HG03196 (cell line): ENCODE results near the gene P4HB.

ENCODE experiments used
- ATAC-seq: cut with Tn5 transposase; IDR thresholded peaks from one replicate; pipeline ENCODE4 v1.9.1; 2021; ENCODE audit not compliant: unreplicated experiment

Gene P4HB

GRCh38 chr17:81898029-81898866 is 37.9 kb upstream of the P4HB start:
- no peak for ATAC-seq

DNA sequence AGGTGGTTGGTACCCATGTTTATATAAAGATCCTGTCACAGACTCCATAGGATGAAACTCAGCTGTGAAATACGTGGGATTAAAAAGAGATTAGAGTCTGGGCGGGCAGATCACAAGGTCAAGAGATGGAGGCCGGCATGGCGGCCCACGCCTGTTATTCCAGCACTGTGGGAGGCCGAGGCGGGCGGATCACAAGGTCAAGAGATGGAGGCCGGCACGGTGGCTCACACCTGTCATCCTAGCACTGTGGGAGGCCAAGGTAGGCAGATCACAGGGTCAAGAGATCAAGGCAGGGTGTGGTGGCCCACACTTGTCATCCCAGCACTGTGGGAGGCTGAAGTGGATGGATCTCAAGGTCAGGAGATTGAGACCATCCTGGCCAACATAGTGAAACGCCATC is 35.1 kb upstream of the P4HB start:
- ATAC-seq: no peak

GRCh38 chr17:81891303-81891552 is 30.9 kb upstream of the P4HB start:
- no peak for ATAC-seq

- ATAC-seq: peak; percentile 16
Measured at GRCh38 chr17:81890447-81891302, 30.3 kb upstream of the P4HB start.

GRCh38 chr17:81889602-81890001 is 29.3 kb upstream of the P4HB start:
- ATAC-seq: no peak

GRCh38 chr17:81888988-81889595 is 28.8 kb upstream of the P4HB start:
- no peak for ATAC-seq

- ATAC-seq: no peak
Measured at GRCh38 chr17:81888105-81888987, 28.0 kb upstream of the P4HB start.

GRCh38 chr17:81885869-81886548 is 25.7 kb upstream of the P4HB start:
- ATAC-seq: no peak

GRCh38 chr17:81885454-81885853 is 25.1 kb upstream of the P4HB start:
- no peak for ATAC-seq

DNA sequence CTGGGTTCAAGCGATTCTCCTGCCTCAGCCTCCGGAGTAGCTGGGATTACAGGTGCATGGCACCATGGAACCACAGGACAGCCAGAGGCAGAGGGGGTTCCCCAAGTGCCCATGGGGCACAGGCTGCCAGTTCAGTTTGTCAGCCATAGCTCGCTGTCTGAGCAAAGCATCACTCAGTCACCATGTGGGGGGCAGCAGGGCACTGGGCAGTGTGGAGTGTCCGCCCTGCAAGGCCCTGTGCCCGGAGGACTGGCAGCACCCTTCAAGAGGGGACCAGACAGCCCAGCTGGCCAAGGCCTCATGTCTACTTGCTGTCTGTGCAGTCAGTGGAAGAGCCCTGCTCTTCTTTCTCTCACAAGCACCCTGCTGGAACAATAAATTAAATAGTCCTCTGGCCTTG is 24.6 kb upstream of the P4HB start:
- no peak for ATAC-seq

DNA sequence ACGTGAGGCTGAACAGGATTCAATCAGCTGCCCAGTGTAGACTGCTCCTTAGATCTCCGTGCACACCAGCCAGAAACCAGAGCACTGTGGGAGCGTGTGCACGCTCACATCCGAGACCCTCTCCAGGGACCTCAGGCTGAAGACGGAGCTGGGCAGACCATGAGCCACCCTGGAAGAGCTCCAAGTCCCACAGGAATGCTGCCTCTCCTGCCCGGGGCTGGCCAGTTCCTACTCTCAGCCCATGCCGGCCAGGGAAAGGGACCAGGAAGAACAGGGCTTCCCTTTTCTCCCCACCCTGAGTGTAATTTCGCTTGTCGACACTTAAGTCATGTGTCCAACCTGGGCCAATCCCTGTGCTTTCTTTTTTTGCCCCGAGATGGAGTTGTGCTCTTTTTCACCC is 24.2 kb upstream of the P4HB start:
- ATAC-seq: no peak

DNA sequence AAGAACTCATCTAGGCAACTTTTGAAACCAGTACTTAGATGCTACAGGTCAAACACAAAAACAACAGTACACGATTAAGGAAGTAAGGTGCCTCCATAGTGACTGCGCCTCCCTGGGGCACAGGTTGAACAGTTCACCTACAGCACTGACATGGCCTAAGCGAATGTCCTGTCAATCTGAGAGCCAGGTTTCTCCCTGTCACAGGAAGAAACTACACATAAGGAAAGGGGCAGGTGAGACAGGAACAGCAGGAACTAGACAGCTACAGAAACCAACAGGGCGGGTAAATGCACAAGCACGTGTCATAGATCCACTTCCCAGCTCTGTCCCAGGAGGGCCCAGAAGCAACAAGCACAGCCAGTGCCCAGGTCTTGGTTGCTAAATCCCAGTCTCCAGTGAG is 18.8 kb upstream of the P4HB start:
- ATAC-seq: no peak

- no peak for ATAC-seq
Measured at GRCh38 chr17:81878294-81878693, 18.0 kb upstream of the P4HB start.

DNA sequence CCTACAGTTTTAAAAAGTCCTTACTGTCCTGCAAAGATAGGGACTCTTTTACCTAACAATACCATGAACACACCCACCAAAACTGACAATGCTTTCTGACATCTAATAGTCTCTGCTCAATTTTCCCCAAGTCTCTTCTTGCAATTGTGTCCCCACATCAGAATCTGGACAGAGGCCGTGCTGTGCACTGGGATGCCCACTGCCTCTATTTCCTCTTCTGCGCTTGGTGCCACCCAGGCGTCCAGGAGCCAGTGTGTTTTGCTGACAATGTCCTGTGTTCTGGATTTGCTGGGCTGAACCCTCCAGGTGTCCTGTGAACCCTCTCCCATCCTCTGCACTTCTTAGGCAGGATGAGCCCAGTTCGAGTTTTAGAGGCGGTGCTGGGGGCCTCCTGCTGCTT is 17.2 kb upstream of the P4HB start:
- ATAC-seq: no peak

GRCh38 chr17:81871387-81872230 is 11.3 kb upstream of the P4HB start:
- peak; percentile 45 for ATAC-seq

DNA sequence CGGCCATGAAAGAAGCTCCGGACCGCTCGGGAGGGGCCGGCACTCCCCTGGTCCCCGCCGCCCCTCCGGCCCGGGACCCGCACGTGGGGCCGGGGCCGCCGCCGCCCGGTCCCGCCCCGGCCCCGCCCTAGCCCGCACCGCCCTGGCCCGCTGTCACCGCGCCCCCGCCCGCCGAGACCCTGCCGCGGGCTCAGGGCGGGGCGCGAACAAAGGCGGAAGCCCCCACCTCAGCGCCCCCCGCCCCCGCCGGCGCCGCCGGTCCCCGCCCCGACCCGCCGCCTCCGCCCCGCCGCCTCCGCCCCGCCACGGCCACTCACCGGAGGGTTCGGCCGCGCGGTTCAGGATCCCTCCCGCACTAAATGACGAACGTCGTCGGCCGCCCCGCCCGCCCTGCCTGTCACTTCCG is 10.6 kb upstream of the P4HB start, which contains the start of gene ARHGDIA:
Gene ARHGDIA (minus strand): TSS at position 357 of the 406 bp plus-strand sequence. CDS start 1,407 bp downstream, outside the sequence.
- peak; percentile 15 for ATAC-seq

GRCh38 chr17:81870131-81870980 is 10.0 kb upstream of the P4HB start:
- peak; percentile 11 for ATAC-seq
